GM12874 (cell line): ENCODE data around the gene FBXL2.

Source experiments
- CTCF ChIP-seq: IDR thresholded peaks from 2 replicates; pipeline ENCODE4 v1.5.1; 2011; ENCODE audit warnings: low read depth, mild to moderate bottlenecking, control low read depth, low read length, moderate library complexity; ENCODE audit not compliant: insufficient read depth

Gene FBXL2

GRCh38 chr3:33386631-33387030 is 109.4 kb downstream of the FBXL2 start:
- TF ChIP-seq CTCF: no peak

DNA sequence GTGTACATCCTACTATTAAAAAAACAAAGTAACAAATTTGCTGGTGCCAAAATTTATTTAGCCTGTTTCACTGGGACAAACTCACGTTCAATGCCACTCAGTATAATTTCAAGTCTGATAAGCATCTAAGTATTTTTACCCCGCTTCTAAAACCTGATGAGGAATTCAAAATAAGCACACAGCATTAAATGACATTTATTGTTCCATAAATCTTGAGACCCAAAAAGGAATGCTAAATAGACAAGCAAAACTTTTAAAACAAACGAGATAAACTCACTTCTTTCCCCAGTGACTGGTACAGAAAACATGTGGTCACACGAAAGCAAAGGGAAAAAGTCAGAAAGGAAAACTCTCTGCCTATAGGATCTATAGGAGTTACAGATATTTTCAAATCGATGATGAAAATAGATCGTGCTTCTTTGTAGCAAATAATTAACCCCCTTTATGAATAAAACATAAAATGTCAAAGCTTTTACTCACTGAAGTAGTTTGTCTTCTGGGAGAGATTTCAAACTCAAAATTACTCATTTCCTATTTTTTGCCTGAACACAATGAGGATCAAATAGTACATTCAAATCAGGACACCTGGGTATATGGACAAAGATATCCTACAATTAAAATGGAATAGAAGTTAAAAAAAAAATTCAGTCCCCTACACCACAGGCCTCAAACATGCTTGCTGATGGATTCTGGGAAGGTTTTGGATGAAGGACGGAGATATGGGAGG is 111.3 kb downstream of the FBXL2 start:
- TF ChIP-seq CTCF: no peak

GRCh38 chr3:33389908-33390307 is 112.7 kb downstream of the FBXL2 start:
- TF ChIP-seq CTCF: no peak

- no peak for TF ChIP-seq CTCF
Observed at GRCh38 chr3:33391255-33391995, 114.2 kb downstream of the FBXL2 start.

GRCh38 chr3:33392144-33392543 is 114.9 kb downstream of the FBXL2 start:
- TF ChIP-seq CTCF: no peak

- no peak for TF ChIP-seq CTCF
Observed at GRCh38 chr3:33392703-33393125, 115.5 kb downstream of the FBXL2 start.

- TF ChIP-seq CTCF: no peak
Observed at GRCh38 chr3:33394403-33395054, 117.3 kb downstream of the FBXL2 start.
